Glutamatergic neuron (in vitro differentiated cells): ENCODE data around the gene MCM5. TPM values are rescaled to one million over a fixed set of nuclear protein-coding genes. Genes with fewer than 3 reads are reported as not detected.
"Not testable (repeated sequence)": the region's sequence is repeated elsewhere in the genome, so short reads cannot be mapped to it uniquely, and the experiment has no call there.

Experiments used
- DNase-seq: peaks from one replicate; pipeline ENCODE4 v3.0.0; 2022
- H3K27ac Mint-ChIP-seq: one replicate; pipeline ENCODE4 v1.8.0; 2020; ENCODE audit warnings: mild to moderate bottlenecking, mixed read lengths, inconsistent platforms; ENCODE audit not compliant: unreplicated experiment
- H3K27me3 Mint-ChIP-seq: one replicate; pipeline ENCODE4 v1.8.0; 2020; ENCODE audit warnings: mild to moderate bottlenecking, moderate library complexity, mixed read lengths, inconsistent platforms; ENCODE audit not compliant: unreplicated experiment
- H3K36me3 Mint-ChIP-seq: one replicate; pipeline ENCODE4 v1.8.0; 2020; ENCODE audit warnings: mild to moderate bottlenecking, mixed read lengths, inconsistent platforms; ENCODE audit not compliant: unreplicated experiment
- H3K4me1 Mint-ChIP-seq: one replicate; pipeline ENCODE4 v1.8.0; 2020; ENCODE audit warnings: mild to moderate bottlenecking, low read depth, mixed read lengths, inconsistent platforms; ENCODE audit not compliant: unreplicated experiment
- H3K4me3 Mint-ChIP-seq: one replicate; pipeline ENCODE4 v1.8.0; 2020; ENCODE audit warnings: mild to moderate bottlenecking, mixed read lengths, inconsistent platforms; ENCODE audit not compliant: unreplicated experiment
- H3K9me3 Mint-ChIP-seq: one replicate; pipeline ENCODE4 v1.8.0; 2020; ENCODE audit warnings: mild to moderate bottlenecking, moderate library complexity, mixed read lengths, inconsistent platforms; ENCODE audit not compliant: unreplicated experiment
- CTCF ChIP-seq: fragments of 200-600 bp; sonication (generic); IDR thresholded peaks from one replicate; pipeline ENCODE4 v1.5.0; 2021; ENCODE audit not compliant: partially characterized antibody, unreplicated experiment
- total RNA-seq: library from RNA; stranded (reverse); fragmentation: NEBNext Ultra II Directional; extraction: Animal tissue kit (Norgen Biotek cat#: 25700); gene quantifications from one replicate; pipeline ENCODE4 v1.2.1, GENCODE V29; 2021; ENCODE audit not compliant: unreplicated experiment

The MCM5 gene
- total RNA-seq, 1 donor from 2014 or later: 28.3 TPM

GRCh38 chr22:35458547-35459422 is 58.8 kb downstream of the MCM5 start:
- H3K4me1 Mint-ChIP-seq: peaks cover 4% of the 10 kb centered on the region
- H3K4me3 Mint-ChIP-seq: no peak overlapping the region
- no peaks in the 10 kb centered on the region for H3K9me3 Mint-ChIP-seq
- H3K27ac Mint-ChIP-seq: no peak overlapping the region
- DNase-seq: no peak
- no peaks in the 10 kb centered on the region for H3K27me3 Mint-ChIP-seq
- TF ChIP-seq CTCF: no peak
- H3K36me3 Mint-ChIP-seq: no peaks in the 10 kb centered on the region

GRCh38 chr22:35459423-35459894 is 59.5 kb downstream of the MCM5 start:
- Mint-ChIP-seq H3K27me3 (peaks cover 2% of the 10 kb centered on the region), H3K27ac (no peak overlapping the region), H3K4me3 (no peak overlapping the region), H3K36me3 (no peaks in the 10 kb centered on the region), H3K4me1 (peaks cover 4% of the 10 kb centered on the region), H3K9me3 (no peaks in the 10 kb centered on the region)
- DNase-seq: no peak
- TF ChIP-seq CTCF: no peak

- H3K4me3 Mint-ChIP-seq, H3K27ac Mint-ChIP-seq, H3K4me1 Mint-ChIP-seq, H3K36me3 Mint-ChIP-seq, DNase-seq, H3K27me3 Mint-ChIP-seq, H3K9me3 Mint-ChIP-seq: not testable (repeated sequence)
These were observed 60.0 kb downstream of the MCM5 start for GRCh38 chr22:35459976-35460375.

GRCh38 chr22:35460688-35461087 is 60.7 kb downstream of the MCM5 start:
- Mint-ChIP-seq H3K9me3 (no peaks in the 10 kb centered on the region), H3K27me3 (peaks cover 2% of the 10 kb centered on the region), H3K36me3 (no peaks in the 10 kb centered on the region), H3K27ac (no peak overlapping the region), H3K4me1 (peaks cover 4% of the 10 kb centered on the region), H3K4me3 (no peak overlapping the region)
- DNase-seq: no peak
- TF ChIP-seq CTCF: no peak

GRCh38 chr22:35462498-35463230 is 62.7 kb downstream of the MCM5 start:
- Mint-ChIP-seq H3K27me3 (peaks cover 2% of the 10 kb centered on the region), H3K4me3 (no peak overlapping the region), H3K4me1 (peaks cover 6% of the 10 kb centered on the region), H3K27ac (no peak overlapping the region), H3K36me3 (no peaks in the 10 kb centered on the region), H3K9me3 (peaks cover 2% of the 10 kb centered on the region)
- no peak for DNase-seq
- no peak for TF ChIP-seq CTCF
